Stimulated activated CD4-positive, alpha-beta T cell treated with anti-CD3 and anti-CD28 coated beads, Interleukin-12 subunit alpha, Interleukin-12 subunit beta, amount 100 ng/mL, for 4 hours (primary cell): ENCODE results near the gene CLCN1.
"Not testable (repeated sequence)": the region's sequence is repeated elsewhere in the genome, so short reads cannot be mapped to it uniquely, and the experiment has no call there.

Experiments
- DNase-seq: peaks from one replicate; pipeline ENCODE4 v3.0.0-alpha.2; 2020

Gene CLCN1

DNA sequence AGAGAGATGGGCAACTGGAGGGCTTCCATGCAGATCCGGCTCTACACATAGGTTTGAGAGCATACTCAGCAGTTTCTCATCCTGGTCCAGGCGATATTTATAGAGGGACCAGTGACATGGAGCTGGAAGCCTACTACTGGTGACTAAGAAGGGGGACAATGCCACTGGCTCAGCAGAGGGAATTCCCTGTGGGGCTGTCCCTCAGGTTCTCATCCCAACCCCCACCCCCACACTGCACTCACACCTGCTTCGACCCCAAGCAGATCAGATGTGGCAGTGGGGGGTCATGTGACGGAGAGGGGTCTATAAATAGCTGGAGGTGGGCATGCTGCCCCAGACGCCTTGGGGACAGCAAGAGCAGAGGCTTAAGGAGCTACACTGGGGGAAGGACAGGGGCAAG, at the start of gene CLCN1:
TSS of gene CLCN1 (plus strand) at position 336 of the 400 bp plus-strand sequence. CDS start 102 bp downstream, outside the sequence.
- DNase-seq = no peak

DNA sequence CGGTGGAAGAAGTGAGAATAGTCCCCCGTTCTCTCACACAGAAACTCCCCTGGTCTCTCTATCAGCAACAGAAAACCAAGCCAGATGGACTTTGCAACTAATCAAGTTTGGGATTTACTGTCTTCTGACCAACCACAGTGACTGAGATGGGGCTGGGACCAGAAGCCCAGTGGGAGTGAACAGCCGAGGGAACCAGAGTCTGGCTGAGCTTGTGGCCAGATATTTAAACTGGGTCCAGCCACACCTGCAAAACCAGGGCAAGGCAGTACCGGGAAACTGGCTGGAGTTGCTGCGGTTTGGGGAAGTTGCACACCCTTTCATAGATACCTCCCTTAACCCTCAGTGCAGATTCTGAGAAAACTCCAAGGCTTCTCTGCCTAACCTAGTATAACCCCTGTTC, 46.7 kb upstream of the CLCN1 start:
- DNase-seq = no peak

DNA sequence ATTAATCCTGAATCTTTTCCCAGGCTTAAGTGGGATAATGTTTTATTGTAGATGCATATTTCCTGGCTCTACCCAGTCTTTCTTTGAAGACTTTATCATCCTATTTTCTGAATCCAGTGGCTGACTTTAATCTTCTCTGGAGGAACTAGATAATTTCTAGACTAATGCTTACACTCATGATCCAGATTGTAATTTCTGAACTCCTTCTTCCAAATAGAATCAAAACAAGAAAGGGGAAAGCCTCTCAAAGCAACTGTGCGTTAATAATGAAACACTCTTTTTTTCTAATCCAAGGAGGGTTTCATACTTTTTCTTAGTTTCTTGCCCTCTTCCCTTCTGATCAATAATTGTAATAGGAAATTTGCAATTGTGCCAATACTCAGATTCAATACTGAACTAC, 44.7 kb upstream of the CLCN1 start:
- DNase-seq = no peak

DNA sequence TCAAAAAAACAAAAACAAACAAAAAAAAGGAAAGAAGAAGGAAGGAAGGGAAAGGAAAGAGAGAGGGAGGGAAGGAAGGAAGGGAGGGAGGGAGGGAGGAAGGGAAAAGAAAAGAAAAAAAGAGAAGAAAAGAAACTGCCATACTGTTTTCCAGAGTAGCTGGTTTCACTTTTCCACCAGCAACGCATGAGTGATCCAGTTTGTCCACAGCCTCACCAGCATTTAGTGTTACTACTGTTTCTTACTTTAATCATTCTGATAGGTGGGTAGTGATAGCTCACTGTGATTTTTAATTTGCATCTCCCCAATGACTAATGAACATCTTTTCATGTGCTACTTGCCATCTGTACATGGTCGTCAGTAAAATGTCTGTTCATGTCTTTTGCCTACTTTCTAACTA, 43.0 kb upstream of the CLCN1 start:
- no peak for DNase-seq

DNA sequence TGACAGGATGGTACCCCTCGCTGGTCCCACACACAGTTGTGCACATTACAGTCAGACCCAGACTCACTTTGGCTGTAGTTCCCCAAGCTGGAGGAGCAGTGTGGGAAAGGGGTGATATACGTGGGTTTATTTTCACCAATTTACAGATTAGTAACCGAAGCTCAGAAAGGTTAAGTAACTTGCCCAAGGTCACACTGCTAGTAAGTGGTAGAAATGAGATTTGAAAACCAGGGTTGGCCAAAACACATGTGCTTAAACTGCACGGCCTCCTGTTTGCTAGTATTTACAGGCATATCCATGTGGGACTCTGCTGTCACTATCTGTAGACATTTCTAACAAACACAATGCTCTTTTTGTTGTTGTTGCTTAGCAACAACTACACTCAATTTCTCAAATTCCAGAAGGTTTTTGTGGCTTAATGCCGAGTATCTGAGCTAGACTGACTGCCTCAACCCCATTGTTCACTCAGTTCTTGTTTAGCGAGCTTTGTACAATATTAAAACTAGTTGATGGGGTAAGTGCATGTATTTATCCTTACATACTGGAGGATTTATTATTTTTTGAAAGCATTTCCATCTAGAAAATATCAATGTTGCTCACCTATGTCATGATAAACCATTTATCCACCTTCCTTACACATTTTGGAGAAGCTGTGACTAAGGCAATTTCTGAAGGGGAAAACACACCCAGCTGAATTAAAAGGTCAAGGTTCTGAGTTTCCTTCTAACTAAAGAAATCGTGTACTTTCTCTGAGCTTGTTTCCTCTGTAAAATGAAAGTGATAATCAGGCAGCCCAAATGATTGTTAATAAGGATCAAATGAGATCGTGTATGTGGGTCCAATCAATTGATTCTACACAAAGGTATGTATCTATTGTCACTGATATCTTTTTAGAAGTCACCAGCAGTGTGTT, 36.5 kb upstream of the CLCN1 start:
- no peak for DNase-seq

DNA sequence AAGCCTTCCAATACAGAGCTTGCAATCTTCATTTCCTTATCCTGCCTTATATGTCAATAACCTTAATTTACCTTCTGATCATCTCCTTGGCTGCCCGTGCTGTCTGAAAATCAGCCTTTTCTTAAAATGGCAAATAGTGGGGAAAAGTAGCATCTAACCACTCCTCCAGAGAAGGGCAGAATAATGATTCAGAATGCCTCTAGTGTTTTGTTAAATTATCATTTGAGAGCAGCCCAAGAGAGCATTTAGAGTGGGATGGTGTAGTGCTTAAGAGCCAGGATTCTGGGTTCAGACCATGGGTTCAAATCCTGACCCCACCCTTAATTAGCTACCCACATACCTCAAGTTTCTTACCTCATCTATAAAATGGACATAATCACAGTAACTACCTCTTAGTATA, 35.8 kb upstream of the CLCN1 start:
- no peak for DNase-seq

DNA sequence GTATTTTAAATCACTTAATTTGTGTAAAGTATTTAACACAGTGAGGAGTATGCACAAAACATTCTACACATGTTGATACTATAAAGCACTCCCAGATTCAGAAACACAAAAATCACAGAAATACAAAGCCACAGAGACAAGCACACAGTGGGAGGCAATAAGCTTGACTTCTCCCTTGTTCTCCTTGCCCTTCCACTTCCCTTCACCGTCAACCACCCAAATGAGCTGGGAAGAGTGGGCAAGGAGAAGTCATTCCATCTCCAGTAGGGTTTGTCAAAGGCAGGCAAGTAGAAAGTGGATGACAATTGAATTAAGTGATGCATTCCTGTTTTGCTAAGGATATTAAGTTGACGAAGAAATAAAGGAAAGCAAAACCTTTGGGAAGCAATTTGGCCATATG, 35.3 kb upstream of the CLCN1 start:
- DNase-seq = no peak

DNA sequence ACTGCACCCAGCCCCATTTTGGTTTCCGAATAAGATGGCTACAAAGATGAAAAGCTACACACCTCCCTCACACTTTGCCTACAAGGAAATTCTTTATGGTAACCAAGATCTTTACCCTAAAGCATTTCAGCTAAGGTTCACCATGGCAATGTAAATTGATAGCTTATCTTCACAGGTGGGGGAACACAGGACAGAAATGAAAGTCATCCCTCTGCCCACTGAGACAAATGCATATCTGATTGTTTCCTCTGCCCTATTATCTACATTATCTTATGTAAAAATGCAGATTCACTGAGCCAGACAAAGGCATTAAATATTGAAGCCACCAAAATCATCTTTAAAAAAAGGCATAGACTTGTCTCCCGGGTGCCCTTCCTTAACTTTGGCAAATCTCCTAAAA, 34.4 kb upstream of the CLCN1 start:
- DNase-seq = no peak

DNA sequence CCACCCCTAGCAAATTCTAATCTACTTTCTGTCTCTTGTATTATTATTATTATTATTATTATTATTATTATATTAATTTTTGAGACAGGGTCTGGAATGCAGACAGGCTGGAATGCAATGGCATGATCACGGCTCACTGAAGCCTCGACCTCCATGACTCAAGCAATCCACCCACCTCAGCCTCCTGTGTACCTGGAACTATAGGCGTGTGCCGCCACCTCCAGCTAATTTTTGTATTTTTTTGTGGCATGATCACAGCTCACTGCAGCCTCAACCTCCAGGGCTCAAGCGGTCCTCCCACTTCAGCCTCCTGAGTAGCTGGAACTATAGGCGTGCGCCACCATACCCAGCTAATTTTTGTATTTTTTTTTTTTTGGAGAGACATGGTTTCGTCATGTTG, 33.8 kb upstream of the CLCN1 start:
- no peak for DNase-seq

DNA sequence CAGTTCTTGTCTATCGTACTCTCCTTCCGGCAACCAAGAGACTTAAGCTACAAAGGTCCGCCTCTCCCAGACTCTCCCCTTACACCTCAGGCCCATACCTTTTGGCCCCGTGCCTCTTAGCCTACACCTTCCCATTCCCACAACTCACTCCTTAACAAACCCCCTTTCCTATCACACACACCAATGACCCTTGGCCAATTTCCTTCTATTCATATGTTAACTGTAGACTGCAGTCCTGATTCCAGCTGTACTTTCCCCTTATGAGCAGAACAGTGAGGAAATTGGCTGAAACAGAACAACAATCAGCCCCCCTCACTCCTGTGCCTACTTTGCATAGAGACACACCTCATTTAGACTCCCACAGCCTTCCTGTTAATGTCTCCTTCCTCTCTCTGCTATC, 32.5 kb upstream of the CLCN1 start:
- no peak for DNase-seq

DNA sequence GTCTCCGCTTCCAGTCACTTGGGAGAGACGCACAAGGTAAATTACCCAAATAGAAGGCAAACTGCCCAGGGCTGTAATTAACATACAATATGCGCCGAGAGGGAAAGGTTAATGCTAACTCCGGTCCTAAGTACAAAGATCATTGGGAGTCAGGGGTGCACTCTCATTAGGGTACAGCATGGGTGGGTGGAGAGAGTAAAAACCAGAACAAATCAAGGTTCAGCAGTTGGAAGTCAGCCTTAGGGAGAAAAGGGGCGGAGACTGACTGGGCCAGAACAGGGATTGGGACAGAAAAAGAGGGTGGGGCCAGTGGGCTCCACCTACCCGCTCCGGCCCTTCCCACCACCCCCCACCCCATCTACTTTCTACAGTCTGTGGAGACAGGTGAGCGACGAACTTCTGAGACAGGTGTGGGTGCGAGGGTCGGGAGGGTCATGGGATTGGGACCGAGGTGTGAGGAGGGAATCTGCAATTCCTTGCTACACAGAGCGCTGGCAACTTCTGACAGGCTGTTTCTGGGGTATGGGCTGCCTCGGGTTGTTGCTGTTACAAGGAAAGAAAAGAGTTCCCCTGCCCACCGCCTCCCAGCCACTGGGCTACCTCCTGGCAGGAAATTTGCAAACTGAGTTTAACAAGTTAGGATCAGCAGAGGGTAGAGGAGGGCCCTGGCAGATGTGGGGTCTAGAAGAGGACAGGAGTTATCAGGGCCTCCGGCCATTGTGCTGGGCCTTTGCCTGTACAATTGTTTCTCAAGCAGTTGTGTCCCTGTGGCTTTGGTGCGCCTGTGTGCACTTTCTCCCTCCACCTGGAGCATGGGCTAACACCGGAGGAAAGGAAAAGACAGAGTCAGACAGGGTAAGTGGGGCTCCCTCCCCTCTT, 31.1 kb upstream of the CLCN1 start, which contains the start of gene TMEM139:
TSS of gene TMEM139 (plus strand) at position 368 of the 879 bp plus-strand sequence. CDS start 1,000 bp downstream, outside the sequence.
- no peak for DNase-seq

DNA sequence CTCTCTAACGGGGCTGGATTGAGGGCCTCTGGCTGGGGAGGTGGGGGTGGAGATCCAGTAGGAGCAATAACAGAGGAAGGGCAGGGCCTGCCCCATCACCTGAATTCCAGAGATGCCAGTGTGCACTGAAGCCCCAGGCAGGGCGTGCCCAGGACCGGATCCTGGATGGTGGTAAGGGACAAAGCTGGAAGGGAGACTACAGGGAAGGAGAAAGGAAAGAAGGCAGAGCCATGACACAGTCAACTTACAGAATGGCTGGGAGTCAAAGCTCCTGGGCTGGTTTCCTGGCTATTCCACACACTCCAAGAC, 30.5 kb upstream of the CLCN1 start:
- no peak for DNase-seq

DNA sequence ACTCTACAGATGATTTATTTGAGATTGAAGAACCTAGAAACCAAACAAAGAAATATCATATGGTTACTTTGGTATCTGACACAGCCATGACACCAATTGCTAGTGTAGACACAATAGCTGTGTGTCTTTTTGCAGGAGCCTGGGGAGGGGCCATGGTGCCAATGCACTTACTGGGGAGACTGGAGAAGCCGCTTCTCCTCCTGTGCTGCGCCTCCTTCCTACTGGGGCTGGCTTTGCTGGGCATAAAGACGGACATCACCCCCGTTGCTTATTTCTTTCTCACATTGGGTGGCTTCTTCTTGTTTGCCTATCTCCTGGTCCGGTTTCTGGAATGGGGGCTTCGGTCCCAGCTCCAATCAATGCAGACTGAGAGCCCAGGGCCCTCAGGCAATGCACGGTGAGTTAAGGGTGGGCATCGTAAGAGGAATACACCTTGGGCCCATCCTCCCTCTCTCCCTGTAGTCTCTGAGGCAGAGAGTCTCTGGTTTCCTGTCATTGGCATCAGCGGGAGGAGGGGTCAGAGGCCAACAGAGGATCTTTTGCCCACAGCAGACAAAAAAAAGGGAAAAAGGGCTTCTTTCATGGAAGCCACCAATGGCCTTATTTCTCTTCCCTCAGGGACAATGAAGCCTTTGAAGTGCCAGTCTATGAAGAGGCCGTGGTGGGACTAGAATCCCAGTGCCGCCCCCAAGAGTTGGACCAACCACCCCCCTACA, 29.9 kb upstream of the CLCN1 start:
- no peak for DNase-seq

DNA sequence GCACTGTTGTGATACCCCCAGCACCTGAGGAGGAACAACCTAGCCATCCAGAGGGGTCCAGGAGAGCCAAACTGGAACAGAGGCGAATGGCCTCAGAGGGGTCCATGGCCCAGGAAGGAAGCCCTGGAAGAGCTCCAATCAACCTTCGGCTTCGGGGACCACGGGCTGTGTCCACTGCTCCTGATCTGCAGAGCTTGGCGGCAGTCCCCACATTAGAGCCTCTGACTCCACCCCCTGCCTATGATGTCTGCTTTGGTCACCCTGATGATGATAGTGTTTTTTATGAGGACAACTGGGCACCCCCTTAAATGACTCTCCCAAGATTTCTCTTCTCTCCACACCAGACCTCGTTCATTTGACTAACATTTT, 29.4 kb upstream of the CLCN1 start:
- DNase-seq = no peak

DNA sequence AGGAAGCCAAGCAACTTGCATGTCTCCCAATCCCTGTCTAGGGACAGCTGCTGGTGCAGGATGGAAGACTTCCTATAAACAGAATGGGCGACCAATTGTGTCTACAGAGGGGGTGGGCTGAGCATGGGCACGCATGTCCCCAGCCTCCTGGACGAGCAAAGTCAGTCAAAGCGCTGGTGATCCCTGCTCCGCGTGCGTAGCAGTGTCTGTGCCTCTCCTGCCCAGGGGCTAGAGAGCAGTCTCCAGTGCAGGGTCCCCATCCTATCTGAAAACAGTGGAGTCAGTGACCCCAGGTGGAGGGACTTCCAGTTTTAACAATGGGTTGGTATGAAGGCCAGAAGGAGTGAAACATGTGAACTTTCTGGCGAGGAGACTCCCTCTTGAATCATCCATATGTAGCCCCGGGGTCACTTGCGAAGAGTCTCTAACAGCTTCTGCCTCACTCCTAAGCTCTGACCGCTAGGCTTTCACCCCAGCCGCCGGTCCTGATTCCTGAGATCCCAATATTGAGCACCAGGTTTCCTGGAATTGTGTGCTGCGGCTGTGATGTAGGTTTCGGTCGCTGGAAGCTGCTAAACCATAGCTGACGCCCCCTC, 28.5 kb upstream of the CLCN1 start:
- DNase-seq = no peak

DNA sequence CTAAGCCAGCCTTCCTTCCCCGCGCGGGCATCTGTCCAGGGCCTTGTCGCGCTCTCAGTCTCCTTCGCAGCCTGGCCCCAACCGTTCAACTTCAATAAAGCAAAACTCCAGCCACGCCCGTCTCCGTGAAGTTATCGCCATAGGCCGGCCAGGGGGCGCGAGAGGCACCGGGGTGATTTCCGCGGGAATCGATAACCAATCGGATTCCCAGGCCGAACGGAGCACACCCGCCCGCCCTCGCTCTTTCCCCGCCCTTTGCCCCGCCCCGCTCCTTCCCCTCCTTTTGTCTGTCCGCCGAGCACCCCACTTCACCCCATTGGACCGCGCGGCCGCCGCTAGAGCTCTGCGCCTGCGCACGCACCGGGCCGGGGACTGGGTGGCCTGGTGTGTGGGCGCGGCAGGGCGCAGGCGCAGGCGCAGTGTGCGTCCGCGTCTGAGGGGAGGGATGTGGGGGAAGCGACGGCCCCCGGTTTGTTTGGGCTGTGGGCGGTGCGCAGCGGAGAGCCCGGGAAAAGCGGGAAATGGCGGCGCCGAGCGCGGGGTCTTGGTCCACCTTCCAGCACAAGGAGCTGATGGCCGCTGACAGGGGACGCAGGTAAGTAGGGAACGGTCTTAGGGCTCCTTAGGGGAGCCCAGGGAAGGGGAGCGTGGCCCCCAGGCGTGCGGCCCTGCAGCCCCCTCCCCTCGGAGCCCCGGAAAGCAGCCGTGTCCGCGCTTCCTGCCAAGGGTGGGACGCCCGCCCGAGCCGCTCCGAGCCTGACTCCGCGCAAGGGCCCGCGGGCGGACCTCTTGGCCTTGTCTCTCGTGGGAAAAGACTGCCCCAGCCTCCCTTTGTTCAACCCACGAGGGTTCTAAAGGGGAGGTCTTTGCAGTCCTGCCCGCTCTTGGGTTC, 27.7 kb upstream of the CLCN1 start, which contains the start of gene CASP2:
TSS of gene CASP2 (plus strand) at position 417 of the 892 bp plus-strand sequence. CDS start at position 522, 105 bp downstream.
- DNase-seq = peak; percentile 99

DNA sequence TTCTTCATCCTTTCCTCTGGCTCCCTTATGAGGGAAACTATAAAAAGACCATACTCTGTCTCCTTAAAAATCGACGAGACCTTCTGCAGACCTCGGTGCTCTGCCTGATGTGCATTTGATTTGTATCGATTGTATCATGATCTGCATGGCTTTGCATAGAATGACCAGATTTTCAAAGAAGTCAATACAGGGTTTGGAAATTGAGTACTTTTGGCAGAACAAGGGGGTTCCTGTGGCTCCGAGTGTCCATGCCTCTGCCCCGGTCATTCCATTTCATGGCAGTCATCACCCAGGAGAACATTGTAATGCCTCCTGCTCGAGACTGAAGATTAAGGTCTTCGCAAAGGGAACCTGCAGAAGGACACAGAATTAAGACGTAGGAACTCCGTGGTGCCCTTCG, 27.1 kb upstream of the CLCN1 start:
- no peak for DNase-seq

DNA sequence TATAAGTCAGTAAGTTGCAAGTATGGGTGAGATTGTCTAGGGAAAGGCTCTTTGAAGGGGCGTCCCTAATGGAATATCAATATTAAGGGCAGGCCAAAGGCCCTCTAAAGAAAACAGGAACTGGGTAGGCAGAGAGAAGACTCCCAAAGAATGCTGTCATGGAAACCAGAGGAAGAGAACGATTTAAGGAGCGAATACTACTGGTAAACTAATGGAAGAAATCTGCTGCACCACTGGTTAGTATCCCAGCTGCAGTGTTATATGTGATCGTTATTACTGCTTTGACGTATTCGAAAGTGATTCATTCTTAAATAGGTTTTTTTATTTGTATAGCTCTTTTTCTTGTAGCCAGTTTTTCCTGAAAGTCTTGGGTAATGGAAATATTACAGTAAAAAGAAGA, 26.5 kb upstream of the CLCN1 start:
- DNase-seq = no peak

DNA sequence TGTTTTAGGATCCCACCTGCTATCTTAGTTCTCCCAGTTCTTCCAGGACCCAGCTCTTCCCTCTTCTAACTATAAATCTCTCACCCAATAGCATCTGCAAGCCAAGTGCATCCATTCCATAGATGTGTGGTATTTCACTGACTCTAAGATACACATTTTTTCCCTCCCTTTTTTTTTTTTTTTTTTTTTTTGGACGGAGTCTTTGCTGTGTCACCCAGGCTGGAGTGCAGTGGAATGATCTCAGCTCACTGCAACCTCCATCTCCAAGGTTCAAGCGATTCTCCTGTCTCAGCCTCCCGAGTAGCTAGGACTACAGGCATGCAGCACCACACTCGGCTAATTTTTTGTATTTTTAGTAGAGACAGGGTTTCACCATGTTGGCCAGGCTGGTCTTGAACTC, 26.0 kb upstream of the CLCN1 start:
- DNase-seq = not testable (repeated sequence)

DNA sequence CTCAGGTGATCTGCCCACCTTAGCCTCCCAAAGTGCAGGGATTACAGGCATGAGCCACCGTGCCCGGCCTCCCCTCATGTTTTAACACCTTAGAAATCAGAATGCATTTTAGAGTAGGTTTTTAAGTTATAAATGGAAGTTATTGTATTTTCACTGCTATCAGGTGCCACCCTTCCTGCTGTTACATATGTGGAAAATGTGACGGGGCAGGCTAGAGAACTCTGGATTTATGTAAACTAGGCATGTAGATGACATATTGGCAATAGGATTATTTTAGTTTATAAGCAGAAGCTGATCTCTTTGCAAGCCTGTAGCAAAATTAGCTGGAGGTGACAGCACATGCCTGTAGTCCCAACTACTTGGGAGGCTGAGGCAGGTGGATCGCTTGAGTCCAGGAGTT, 25.6 kb upstream of the CLCN1 start:
- no peak for DNase-seq

DNA sequence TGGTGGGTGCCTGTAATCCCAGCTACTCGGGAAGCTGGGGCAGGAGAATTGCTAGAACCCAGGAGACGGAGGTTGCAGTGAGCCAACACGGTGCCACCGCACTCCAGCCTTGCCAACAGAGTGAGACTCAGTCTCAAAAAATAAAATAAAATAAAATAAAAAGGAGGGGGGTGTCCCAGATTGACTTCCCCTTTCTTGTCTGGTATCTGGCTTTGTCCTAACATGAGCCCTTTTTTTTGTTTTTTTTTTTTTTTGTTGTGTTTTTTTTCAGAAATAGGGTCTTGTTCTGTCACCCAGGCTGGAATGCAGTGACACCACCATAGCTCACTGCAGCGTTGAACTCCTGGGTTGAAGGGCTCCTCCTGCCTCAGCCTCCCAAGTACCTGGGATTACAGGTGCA, 23.0 kb upstream of the CLCN1 start:
- DNase-seq = no peak

DNA sequence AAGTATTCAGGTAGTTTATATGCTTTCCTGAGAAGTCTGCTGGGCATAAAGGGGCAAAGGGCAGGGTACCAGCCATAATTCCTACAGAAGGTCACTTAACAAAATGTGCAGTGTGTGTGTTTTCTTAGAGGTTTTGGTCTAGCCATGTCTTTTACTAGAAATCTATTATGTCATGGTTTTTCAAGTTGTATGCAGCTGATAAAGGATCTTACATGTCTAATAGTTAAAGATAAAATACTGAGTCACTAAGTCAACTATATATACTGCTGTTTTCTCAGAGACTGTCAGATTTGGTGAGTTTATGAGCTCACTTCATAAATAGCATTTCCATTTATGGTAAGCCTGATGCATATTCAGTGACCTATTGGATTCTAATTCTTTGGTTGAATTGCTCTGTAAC, 20.0 kb upstream of the CLCN1 start:
- no peak for DNase-seq
